Glutamatergic neuron (in vitro differentiated cells): ENCODE results near the gene TNS3. TPM values are rescaled to one million over a fixed set of nuclear protein-coding genes. Genes with fewer than 3 reads are reported as not detected.

Source experiments
- DNase-seq: peaks from one replicate; pipeline ENCODE4 v3.0.0; 2022
- H3K27ac Mint-ChIP-seq: one replicate; pipeline ENCODE4 v1.8.0; 2020; ENCODE audit warnings: mild to moderate bottlenecking, mixed read lengths, inconsistent platforms; ENCODE audit not compliant: unreplicated experiment
- H3K27me3 Mint-ChIP-seq: one replicate; pipeline ENCODE4 v1.8.0; 2020; ENCODE audit warnings: mild to moderate bottlenecking, moderate library complexity, mixed read lengths, inconsistent platforms; ENCODE audit not compliant: unreplicated experiment
- H3K36me3 Mint-ChIP-seq: one replicate; pipeline ENCODE4 v1.8.0; 2020; ENCODE audit warnings: mild to moderate bottlenecking, mixed read lengths, inconsistent platforms; ENCODE audit not compliant: unreplicated experiment
- H3K4me1 Mint-ChIP-seq: one replicate; pipeline ENCODE4 v1.8.0; 2020; ENCODE audit warnings: mild to moderate bottlenecking, low read depth, mixed read lengths, inconsistent platforms; ENCODE audit not compliant: unreplicated experiment
- H3K4me3 Mint-ChIP-seq: one replicate; pipeline ENCODE4 v1.8.0; 2020; ENCODE audit warnings: mild to moderate bottlenecking, mixed read lengths, inconsistent platforms; ENCODE audit not compliant: unreplicated experiment
- H3K9me3 Mint-ChIP-seq: one replicate; pipeline ENCODE4 v1.8.0; 2020; ENCODE audit warnings: mild to moderate bottlenecking, moderate library complexity, mixed read lengths, inconsistent platforms; ENCODE audit not compliant: unreplicated experiment
- CTCF ChIP-seq: fragments of 200-600 bp; sonication (generic); IDR thresholded peaks from one replicate; pipeline ENCODE4 v1.5.0; 2021; ENCODE audit not compliant: partially characterized antibody, unreplicated experiment
- total RNA-seq: library from RNA; stranded (reverse); fragmentation: NEBNext Ultra II Directional; extraction: Animal tissue kit (Norgen Biotek cat#: 25700); gene quantifications from one replicate; pipeline ENCODE4 v1.2.1, GENCODE V29; 2021; ENCODE audit not compliant: unreplicated experiment

The TNS3 gene
- total RNA-seq, 1 donor from 2014 or later, result 3.8 TPM

- Mint-ChIP-seq H3K27me3 (no peaks in the 10 kb centered on the region), H3K9me3 (no peaks in the 10 kb centered on the region), H3K36me3 (no peaks in the 10 kb centered on the region), H3K27ac (no peak overlapping the region), H3K4me3 (no peak overlapping the region), H3K4me1 (no peaks in the 10 kb centered on the region)
- no peak for DNase-seq
- TF ChIP-seq CTCF, result no peak
Observed at GRCh38 chr7:47294556-47295222, 287.2 kb downstream of the TNS3 start.

GRCh38 chr7:47293884-47294555 is 287.9 kb downstream of the TNS3 start:
- TF ChIP-seq CTCF, result no peak
- no peak for DNase-seq
- Mint-ChIP-seq H3K27me3 (no peaks in the 10 kb centered on the region), H3K36me3 (no peaks in the 10 kb centered on the region), H3K27ac (no peak overlapping the region), H3K4me3 (no peak overlapping the region), H3K4me1 (no peaks in the 10 kb centered on the region), H3K9me3 (no peaks in the 10 kb centered on the region)

GRCh38 chr7:47292832-47293309 is 289.0 kb downstream of the TNS3 start:
- Mint-ChIP-seq H3K36me3 (no peaks in the 10 kb centered on the region), H3K4me1 (no peaks in the 10 kb centered on the region), H3K27me3 (no peaks in the 10 kb centered on the region), H3K27ac (no peak overlapping the region), H3K4me3 (no peak overlapping the region), H3K9me3 (no peaks in the 10 kb centered on the region)
- no peak for DNase-seq
- TF ChIP-seq CTCF, result no peak

- H3K27me3 Mint-ChIP-seq, result no peaks in the 10 kb centered on the region
- no peaks in the 10 kb centered on the region for H3K4me1 Mint-ChIP-seq
- DNase-seq, result no peak
- no peak overlapping the region for H3K4me3 Mint-ChIP-seq
- H3K36me3 Mint-ChIP-seq, result no peaks in the 10 kb centered on the region
- no peaks in the 10 kb centered on the region for H3K9me3 Mint-ChIP-seq
- H3K27ac Mint-ChIP-seq, result no peak overlapping the region
- no peak for TF ChIP-seq CTCF
Observed at GRCh38 chr7:47291461-47292081, 290.3 kb downstream of the TNS3 start.

- no peak for TF ChIP-seq CTCF
- no peaks in the 10 kb centered on the region for H3K36me3 Mint-ChIP-seq
- no peak overlapping the region for H3K4me3 Mint-ChIP-seq
- no peak overlapping the region for H3K27ac Mint-ChIP-seq
- no peaks in the 10 kb centered on the region for H3K9me3 Mint-ChIP-seq
- no peaks in the 10 kb centered on the region for H3K4me1 Mint-ChIP-seq
- no peaks in the 10 kb centered on the region for H3K27me3 Mint-ChIP-seq
- DNase-seq, result no peak
Observed at GRCh38 chr7:47290867-47291266, 291.0 kb downstream of the TNS3 start.
